Umbilical cord (tissue), 2 donors: ENCODE measurements around the gene FADS3. TPM values are rescaled to one million over a fixed set of nuclear protein-coding genes. Genes with fewer than 3 reads are reported as not detected.

ENCODE experiments used
- DNase-seq: peaks from one replicate; pipeline ENCODE4 v3.0.0-alpha.2; 2015; ENCODE audit warnings: low spot score
- total RNA-seq: library from RNA; depleted of rRNA; stranded (reverse); fragments of >200 nt; gene quantifications from one replicate; pipeline ENCODE4 v1.2.3, GENCODE V29; 2014; ENCODE audit warnings: low replicate concordance; ENCODE audit not compliant: insufficient read depth

The FADS3 gene
- total RNA-seq, 1 donor from 2014 or later: 32.0 TPM

DNA sequence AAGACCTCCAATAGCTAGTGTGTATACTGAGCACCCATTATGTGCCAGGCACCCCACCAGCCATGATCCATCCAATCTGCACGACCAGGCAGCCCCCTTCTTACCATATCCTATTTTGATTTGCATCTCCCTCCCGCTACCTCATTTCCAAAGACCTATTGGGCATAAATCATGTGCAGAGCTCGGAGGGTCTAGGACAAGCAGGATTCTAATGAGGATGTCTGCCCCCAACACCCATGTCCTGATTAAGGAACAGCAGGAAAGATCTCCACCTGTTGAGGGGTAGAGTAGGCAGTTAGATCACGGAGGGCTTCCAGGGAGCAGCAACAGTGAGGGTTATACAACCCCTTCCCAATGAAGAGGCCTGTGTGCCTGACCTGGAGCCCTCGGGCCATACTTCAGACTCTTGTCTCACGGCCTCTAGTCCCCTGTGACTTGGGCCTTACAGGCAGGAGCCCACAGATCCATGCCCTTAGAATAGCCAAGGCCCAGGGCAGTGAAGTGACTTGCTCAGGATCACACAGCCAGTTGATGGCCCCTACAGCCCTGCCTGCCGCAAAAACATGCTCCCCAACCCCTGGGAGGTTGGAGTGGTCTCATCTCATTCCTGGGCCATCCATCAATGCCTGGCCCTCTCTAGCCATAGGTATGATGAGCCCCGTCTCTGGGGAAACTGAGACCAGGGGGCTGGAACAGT lies 22.5 kb upstream of the FADS3 start:
- DNase-seq: no peak

GRCh38 chr11:61912991-61913698 lies 21.8 kb upstream of the FADS3 start:
- no peak for DNase-seq

DNA sequence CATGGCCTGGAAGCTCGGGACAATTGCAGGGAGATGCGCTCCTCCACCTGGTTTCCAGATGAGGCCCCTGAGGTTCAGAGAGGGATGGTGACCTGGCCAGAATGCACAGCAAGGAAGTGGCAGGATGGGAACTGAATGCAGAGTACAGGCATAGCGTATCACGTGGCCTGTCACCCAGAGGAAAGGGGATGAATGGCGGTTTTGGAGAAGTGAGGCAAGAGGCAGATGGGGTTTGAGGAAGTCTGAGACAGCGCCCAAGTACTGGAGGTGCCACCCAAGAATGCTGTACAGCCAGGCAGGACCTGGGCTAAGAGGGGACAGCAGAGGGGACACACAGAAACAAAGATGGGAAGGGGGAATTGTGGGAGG lies 21.2 kb upstream of the FADS3 start:
- DNase-seq: peak; percentile 52

DNA sequence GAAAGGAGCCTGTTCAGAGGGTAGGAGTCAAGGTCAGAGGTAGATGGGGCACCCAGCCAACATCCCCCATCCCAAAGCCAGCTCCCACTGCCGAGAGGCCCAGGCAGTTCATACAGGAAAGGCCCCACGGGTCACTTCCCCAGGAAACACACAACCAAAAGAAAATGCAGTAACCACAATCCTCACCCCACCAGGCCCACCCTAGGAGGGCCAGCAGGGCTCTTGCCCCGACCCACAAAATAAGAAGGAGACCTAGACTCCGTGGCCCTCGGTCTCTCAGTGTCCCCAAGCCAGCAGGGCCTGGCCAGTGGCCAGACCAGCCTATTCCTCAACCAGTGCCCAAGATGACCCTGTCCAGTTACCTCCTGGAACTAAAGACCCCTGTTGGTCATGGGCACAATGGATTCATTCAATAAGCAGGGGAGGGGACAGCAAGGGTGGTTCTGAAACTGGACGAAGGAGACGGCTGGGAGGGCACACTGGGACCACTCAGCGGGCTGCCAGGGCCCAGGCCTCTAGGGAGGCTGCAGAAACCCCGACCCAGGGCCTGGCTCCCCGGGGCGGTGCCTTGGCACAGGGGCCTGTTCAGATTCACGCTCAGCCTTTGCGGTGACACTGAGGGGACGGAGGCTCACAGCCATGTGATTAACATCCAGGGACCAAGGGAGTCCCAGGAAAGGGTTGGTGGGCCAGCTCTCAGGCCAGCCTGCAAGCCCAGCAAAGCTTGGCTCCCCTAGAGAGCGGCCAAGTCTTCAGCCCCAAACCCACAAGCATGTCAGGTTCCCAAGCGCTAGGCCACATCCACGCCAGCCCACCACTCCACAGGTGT lies 20.6 kb upstream of the FADS3 start:
- DNase-seq: no peak

- DNase-seq: no peak
Observed at GRCh38 chr11:61911128-61911700, 19.9 kb upstream of the FADS3 start.

DNA sequence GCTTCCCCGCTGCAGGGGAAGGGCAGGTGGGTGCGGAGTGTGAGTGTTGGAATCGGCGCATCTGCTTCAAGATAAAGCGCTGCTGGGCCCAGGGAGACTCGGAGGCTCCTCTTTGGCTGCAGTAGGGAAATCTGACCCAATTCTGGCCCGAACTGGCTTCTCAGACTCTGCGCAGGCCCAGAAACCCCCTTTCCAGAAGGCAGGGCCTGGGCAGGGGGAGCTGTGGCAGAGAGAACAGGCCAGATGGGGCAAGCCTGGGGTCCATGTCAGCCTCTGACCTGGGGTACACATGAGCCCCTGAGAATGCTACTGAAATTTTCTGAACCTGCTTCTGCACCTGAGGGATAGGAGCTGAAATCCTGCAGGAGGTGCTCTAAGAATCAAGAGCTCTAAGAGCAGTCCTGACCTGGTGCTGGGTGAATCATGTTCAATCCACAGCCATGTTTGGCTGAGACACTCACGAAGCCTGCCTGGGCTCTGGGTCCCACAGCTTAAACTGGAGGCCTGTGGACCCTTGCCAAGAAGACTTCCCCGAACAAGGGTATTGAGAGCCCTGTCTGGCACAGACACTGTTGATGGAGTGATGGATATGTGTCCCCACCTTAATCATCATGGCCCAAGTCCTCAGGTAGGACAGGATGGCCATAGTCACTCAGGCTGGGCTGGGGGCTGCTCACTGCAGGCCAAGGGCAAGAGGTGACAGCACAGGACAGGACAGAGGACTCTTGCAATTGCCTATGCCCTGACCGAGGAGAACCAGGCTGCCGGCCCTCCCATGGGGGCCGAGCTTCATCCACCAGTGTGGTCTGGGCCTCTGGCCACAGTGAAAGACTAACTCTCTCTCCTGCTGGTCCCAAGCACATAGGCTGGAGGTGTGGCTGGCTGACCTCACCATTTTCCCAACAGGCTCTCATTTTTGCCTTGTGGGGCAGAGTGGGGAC lies 19.1 kb upstream of the FADS3 start:
- no peak for DNase-seq

DNA sequence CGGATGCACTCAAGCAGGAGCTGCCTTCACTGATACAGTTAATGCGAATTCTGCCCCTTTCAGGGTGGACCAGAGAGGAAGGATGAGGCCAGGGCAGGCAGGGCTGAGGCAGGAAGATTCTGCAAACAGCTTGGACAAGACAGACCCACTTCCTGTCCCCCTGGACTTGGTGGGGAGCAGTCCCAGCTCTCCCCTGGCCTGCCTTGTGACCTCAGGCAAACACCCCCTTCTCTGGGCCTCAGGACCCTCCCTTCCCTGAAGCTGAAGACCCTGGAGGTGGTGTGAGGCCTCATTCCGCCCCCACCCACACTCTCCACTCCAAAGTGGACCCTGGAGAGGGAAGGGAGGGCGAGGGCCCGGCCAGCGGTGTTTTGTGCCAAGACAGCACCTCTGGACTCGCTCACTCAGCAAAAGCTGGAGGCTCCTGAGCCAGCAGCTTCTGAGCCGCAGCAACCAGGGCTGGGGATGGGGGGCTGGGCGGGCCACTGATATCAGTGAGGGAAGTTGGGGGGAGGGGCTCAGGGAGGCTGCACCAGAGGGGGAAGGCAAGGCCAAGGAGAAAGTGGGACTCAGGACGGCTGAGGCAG lies 17.5 kb upstream of the FADS3 start:
- peak; percentile 72 for DNase-seq

- no peak for DNase-seq
Observed at GRCh38 chr11:61907871-61908729, 16.8 kb upstream of the FADS3 start.

- no peak for DNase-seq
Observed at GRCh38 chr11:61907282-61907681, 15.9 kb upstream of the FADS3 start.

- no peak for DNase-seq
Observed at GRCh38 chr11:61906522-61906909, 15.2 kb upstream of the FADS3 start.

- DNase-seq: no peak
Observed at GRCh38 chr11:61905801-61906521, 14.6 kb upstream of the FADS3 start.

DNA sequence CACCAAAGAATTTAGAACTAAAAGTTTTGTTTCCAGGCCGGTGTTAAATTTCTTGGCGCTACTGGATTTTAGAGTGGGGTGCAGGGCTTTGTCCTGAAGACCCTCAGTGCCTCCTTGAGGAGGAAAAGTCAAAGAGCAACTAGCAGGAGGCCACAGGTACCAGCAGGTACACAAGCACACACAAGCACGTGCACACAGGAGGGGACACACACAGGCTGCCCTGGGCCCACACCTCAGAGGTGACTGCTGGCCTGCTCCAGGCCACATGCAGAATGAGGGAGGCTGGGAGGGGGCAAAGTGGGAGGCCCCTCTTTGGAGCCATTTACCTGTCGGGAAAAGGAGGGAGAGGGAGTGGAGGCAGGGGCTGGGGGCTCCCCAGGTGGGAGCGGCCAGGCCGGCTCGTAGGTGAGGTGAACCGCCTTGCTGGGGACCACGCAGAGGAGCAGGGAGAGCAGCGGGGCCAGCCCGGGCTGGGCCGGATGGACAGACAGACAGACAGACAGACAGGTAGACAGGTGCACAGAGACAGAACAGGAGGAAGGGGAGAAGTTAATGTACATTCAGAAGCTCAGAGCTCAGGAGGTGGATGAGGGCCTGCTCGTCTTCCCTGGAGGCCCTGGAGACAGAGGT lies 13.8 kb upstream of the FADS3 start:
- no peak for DNase-seq

- no peak for DNase-seq
Observed at GRCh38 chr11:61904539-61905048, 13.2 kb upstream of the FADS3 start.

DNA sequence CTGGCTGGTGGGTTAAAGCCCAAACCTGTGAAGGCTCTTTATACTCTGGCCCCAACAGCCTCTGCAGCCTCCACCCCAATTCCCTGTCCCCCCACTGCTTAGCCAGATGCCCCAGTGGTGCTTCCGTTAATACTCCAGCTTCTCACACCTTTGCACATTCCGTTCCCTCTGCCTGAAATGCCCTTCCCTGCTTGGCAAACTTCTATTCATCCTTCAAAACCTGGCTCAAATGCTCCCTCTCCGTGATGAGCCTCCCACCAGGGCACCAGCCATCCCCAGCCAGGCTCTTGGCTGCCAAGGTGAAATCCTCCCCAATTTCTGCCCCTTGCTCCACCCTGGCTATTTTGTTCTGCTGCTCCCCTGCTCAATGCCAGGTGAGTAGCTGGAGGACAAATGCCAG lies 12.5 kb upstream of the FADS3 start:
- DNase-seq: no peak

GRCh38 chr11:61902313-61902712 lies 11.0 kb upstream of the FADS3 start:
- no peak for DNase-seq

GRCh38 chr11:61901397-61901796 lies 10.1 kb upstream of the FADS3 start:
- DNase-seq: no peak

DNA sequence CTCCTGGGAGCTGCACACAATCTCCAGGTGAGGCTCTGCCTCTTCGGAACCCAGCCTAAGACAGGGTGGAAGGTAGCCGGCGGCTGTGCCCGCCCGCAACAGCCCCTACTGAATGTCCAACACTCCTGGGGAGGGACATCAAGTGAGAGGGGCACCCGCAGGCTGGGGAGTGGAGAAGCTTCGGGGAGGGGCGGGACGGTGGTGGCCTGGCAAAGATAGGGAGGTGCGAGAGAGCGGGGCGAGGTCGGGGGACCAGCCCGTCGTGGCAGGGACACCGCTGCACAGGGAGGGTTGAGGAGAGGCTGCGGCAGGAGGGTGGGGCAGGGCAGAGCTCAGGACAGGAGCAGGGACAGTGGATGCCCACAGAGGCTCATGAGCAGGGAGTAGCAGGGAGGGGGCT lies 8.9 kb upstream of the FADS3 start:
- no peak for DNase-seq

GRCh38 chr11:61899146-61899841 lies 7.9 kb upstream of the FADS3 start:
- peak; percentile 67 for DNase-seq
